CD4-positive, CD25-positive, alpha-beta regulatory T cell (primary cell): ENCODE results near the gene AQR. TPM values are rescaled to one million over a fixed set of nuclear protein-coding genes. Genes with fewer than 3 reads are reported as not detected.

Source experiments
- ATAC-seq, 2 donors: fragments of 150-1000 bp; cut with Tn5 transposase; one replicate each; pipeline ENCODE4 v1.10.0; 2021; ENCODE audit warnings: low read depth in 2 of 2, moderate number of reproducible peaks in 2 of 2, moderate library complexity in 1 of 2
- DNase-seq, 3 donors: peaks; one replicate each; pipeline versions ENCODE4 v3.0.0 to v3.0.0-alpha.2; 2012 to 2022; ENCODE audit warnings: mixed read lengths in 1 of 3
- H3K27ac ChIP-seq: one replicate; pipeline ENCODE4 v1.7.0; 2013; ENCODE audit warnings: mild to moderate bottlenecking, low read length; ENCODE audit not compliant: insufficient read depth, poor library complexity, severe bottlenecking
- H3K27me3 ChIP-seq: one replicate; pipeline ENCODE4 v1.7.0; 2013; ENCODE audit warnings: low read length; ENCODE audit not compliant: control insufficient read depth, insufficient read depth
- H3K36me3 ChIP-seq: one replicate; pipeline ENCODE4 v1.7.0; 2013; ENCODE audit warnings: mild to moderate bottlenecking, low read length, moderate library complexity; ENCODE audit not compliant: control insufficient read depth, insufficient read depth
- H3K4me1 ChIP-seq: 2 replicates; pipeline ENCODE4 v1.7.0; 2013; ENCODE audit warnings: mild to moderate bottlenecking, low read length; ENCODE audit not compliant: insufficient read depth, control insufficient read depth, poor library complexity, severe bottlenecking
- H3K4me3 ChIP-seq: one replicate; pipeline ENCODE4 v1.7.0; 2013; ENCODE audit warnings: low read depth, mild to moderate bottlenecking, low read length, moderate library complexity
- H3K9me3 ChIP-seq, 2 experiments: 1 replicate in 1 of 2; 2 replicates in 1 of 2; pipeline ENCODE4 v1.7.0; 2013; ENCODE audit warnings: low read length in 2 of 2, mild to moderate bottlenecking in 1 of 2, moderate library complexity in 1 of 2; ENCODE audit not compliant: control insufficient read depth in 2 of 2
- H3K27ac Mint-ChIP-seq, 3 donors: one replicate each; pipeline ENCODE4 v1.8.0; 2020 to 2022; ENCODE audit warnings: mild to moderate bottlenecking in 3 of 3, mixed read lengths in 3 of 3, moderate library complexity in 2 of 3
- H3K27me3 Mint-ChIP-seq: one replicate; pipeline ENCODE4 v1.8.0; 2022; ENCODE audit warnings: mild to moderate bottlenecking, mixed read lengths
- H3K36me3 Mint-ChIP-seq: one replicate; pipeline ENCODE4 v1.8.0; 2020; ENCODE audit warnings: mixed read lengths
- H3K4me1 Mint-ChIP-seq, 4 donors: one replicate each; pipeline ENCODE4 v1.8.0; 2020 to 2022; ENCODE audit warnings: mixed read lengths in 4 of 4, mild to moderate bottlenecking in 1 of 4
- H3K4me3 Mint-ChIP-seq, 4 donors: one replicate each; pipeline ENCODE4 v1.8.0; 2020 to 2022; ENCODE audit warnings: mild to moderate bottlenecking in 4 of 4, mixed read lengths in 4 of 4, moderate library complexity in 3 of 4
- H3K9me3 Mint-ChIP-seq, 7 donors: one replicate each; pipeline ENCODE4 v1.8.0; 2020 to 2022; ENCODE audit warnings: mixed read lengths in 7 of 7, mild to moderate bottlenecking in 3 of 7, moderate library complexity in 2 of 7
- polyA plus RNA-seq, 4 donors: library from polyadenylated mRNA; unstranded; fragments of 300-500 nt; fragmentation: Illumina TruSeq; gene quantifications; one replicate each; pipeline ENCODE4 v1.2.3, GENCODE V29; 2021
- total RNA-seq: library from RNA; stranded (reverse); gene quantifications from one replicate; pipeline ENCODE4 v1.2.3, GENCODE V29; 2022

AQR gene
- total and polyA plus RNA-seq, 5 donors from 2014 or later: 12.6 to 36.6 (median 18.2) TPM

- H3K4me1 Mint-ChIP-seq: peaks cover 11 to 18% (median 17%) of the 10 kb centered on the region in 4 donors
These were observed 25.4 kb upstream of the AQR start for GRCh38 chr15:34994925-34995324.

GRCh38 chr15:34993877-34994276, 24.3 kb upstream of the AQR start:
- no peaks in the 10 kb centered on the region for H3K36me3 ChIP-seq
- no peak for ATAC-seq
- DNase-seq: peak in 1 of 3 donors; percentile 76
- H3K4me3 Mint-ChIP-seq: peak overlapping the region in 1 of 4 donors; percentile 65
- no peaks in the 10 kb centered on the region for H3K36me3 Mint-ChIP-seq
- no peak overlapping the region for H3K27ac ChIP-seq
- no peak overlapping the region for H3K4me3 ChIP-seq
- H3K9me3 ChIP-seq: no peaks in the 10 kb centered on the region
- peaks cover 10% of the 10 kb centered on the region for H3K4me1 ChIP-seq
- peaks cover 2% of the 10 kb centered on the region for H3K27me3 ChIP-seq
- H3K27ac Mint-ChIP-seq: peak overlapping the region in 1 of 3 donors; percentile 67
- H3K27me3 Mint-ChIP-seq: peaks cover 5% of the 10 kb centered on the region
- peaks cover 18 to 28% (median 24%) of the 10 kb centered on the region in 4 donors for H3K4me1 Mint-ChIP-seq
- H3K9me3 Mint-ChIP-seq: peaks cover 0 to 1% (median 0%) of the 10 kb centered on the region in 7 donors

More at GRCh38 chr15:34994925-34995324, 25.4 kb upstream of the AQR start:
- H3K27me3 Mint-ChIP-seq: peaks cover 5% of the 10 kb centered on the region
- Histone ChIP-seq H3K36me3 (no peaks in the 10 kb centered on the region), H3K27me3 (peaks cover 2% of the 10 kb centered on the region), H3K4me1 (peaks cover 5% of the 10 kb centered on the region), H3K9me3 (no peaks in the 10 kb centered on the region), H3K4me3 (no peak overlapping the region), H3K27ac (no peak overlapping the region)
- H3K4me3 Mint-ChIP-seq: no peak overlapping the region
- no peak overlapping the region for H3K27ac Mint-ChIP-seq
- DNase-seq: no peak
- H3K9me3 Mint-ChIP-seq: peaks cover 0 to 2% (median 0%) of the 10 kb centered on the region in 7 donors
- ATAC-seq: no peak
- no peaks in the 10 kb centered on the region for H3K36me3 Mint-ChIP-seq

- Mint-ChIP-seq H3K27ac (peak overlapping the region in 1 of 3 donors; percentile 67), H3K4me3 (no peak overlapping the region)
- no peak for ATAC-seq
These were observed 23.9 kb upstream of the AQR start for GRCh38 chr15:34993412-34993811.

GRCh38 chr15:34988027-34988902, 18.7 kb upstream of the AQR start, which contains the start of gene ZNF770:
Gene ZNF770, minus strand, starts transcription at chr15:34988287. Its CDS starts 4,853 bp downstream, at chr15:34983434.
- DNase-seq (peak; percentile 69 to 89 (median 87)), ATAC-seq (peak; percentile 85)
- peak within 1 kb of the TSS; percentile 94 to 99 (median 97) for H3K4me3 Mint-ChIP-seq
- Histone ChIP-seq H3K4me1 (peaks cover 44% of the 10 kb centered on the region), H3K27ac (peak within 1 kb of the TSS; percentile 88), H3K36me3 (peaks cover 10% of the 10 kb centered on the region), H3K4me3 (peak within 1 kb of the TSS; percentile 99), H3K9me3 (no peaks in the 10 kb centered on the region), H3K27me3 (no peaks in the 10 kb centered on the region)
- H3K4me1 Mint-ChIP-seq: peaks cover 21 to 60% (median 41%) of the 10 kb centered on the region in 4 donors
- H3K9me3 Mint-ChIP-seq: no peaks in the 10 kb centered on the region
- H3K36me3 Mint-ChIP-seq: peaks cover 5% of the 10 kb centered on the region
- H3K27ac Mint-ChIP-seq: peak within 1 kb of the TSS; percentile 99 to 100 (median 100)
- no peaks in the 10 kb centered on the region for H3K27me3 Mint-ChIP-seq

More at GRCh38 chr15:34993412-34993811, 23.9 kb upstream of the AQR start:
- H3K36me3 Mint-ChIP-seq: no peaks in the 10 kb centered on the region
- H3K4me3 ChIP-seq: no peak overlapping the region
- peaks cover 2% of the 10 kb centered on the region for H3K27me3 ChIP-seq
- peaks cover 18 to 32% (median 24%) of the 10 kb centered on the region in 4 donors for H3K4me1 Mint-ChIP-seq
- H3K9me3 Mint-ChIP-seq: no peaks in the 10 kb centered on the region
- peaks cover 5% of the 10 kb centered on the region for H3K27me3 Mint-ChIP-seq
- no peak overlapping the region for H3K27ac ChIP-seq
- H3K36me3 ChIP-seq: no peaks in the 10 kb centered on the region
- H3K4me1 ChIP-seq: peaks cover 11% of the 10 kb centered on the region
- peak in 1 of 3 donors; percentile 35 for DNase-seq
- no peaks in the 10 kb centered on the region for H3K9me3 ChIP-seq

GRCh38 chr15:34987609-34988026, 18.1 kb upstream of the AQR start:
- Histone ChIP-seq H3K4me3 (peak overlapping the region; percentile 99), H3K27ac (peak overlapping the region; percentile 88), H3K27me3 (no peaks in the 10 kb centered on the region), H3K4me1 (peaks cover 44% of the 10 kb centered on the region), H3K9me3 (no peaks in the 10 kb centered on the region), H3K36me3 (peaks cover 16% of the 10 kb centered on the region)
- no peaks in the 10 kb centered on the region for H3K27me3 Mint-ChIP-seq
- H3K9me3 Mint-ChIP-seq: no peaks in the 10 kb centered on the region
- no peak for ATAC-seq
- no peak for DNase-seq
- peaks cover 21 to 61% (median 39%) of the 10 kb centered on the region in 4 donors for H3K4me1 Mint-ChIP-seq
- peak overlapping the region; percentile 99 to 100 (median 100) for H3K27ac Mint-ChIP-seq
- H3K36me3 Mint-ChIP-seq: peaks cover 5% of the 10 kb centered on the region
- H3K4me3 Mint-ChIP-seq: peak overlapping the region; percentile 94 to 99 (median 97)

GRCh38 chr15:34986771-34987480, 17.4 kb upstream of the AQR start:
- Histone ChIP-seq H3K27ac (peak overlapping the region; percentile 88), H3K27me3 (no peaks in the 10 kb centered on the region), H3K4me1 (peaks cover 44% of the 10 kb centered on the region), H3K36me3 (peaks cover 19% of the 10 kb centered on the region), H3K4me3 (peak overlapping the region; percentile 99), H3K9me3 (no peaks in the 10 kb centered on the region)
- Mint-ChIP-seq H3K27me3 (no peaks in the 10 kb centered on the region), H3K27ac (peak overlapping the region; percentile 99 to 100 (median 100)), H3K4me3 (peak overlapping the region; percentile 94 to 99 (median 97)), H3K4me1 (peaks cover 25 to 62% (median 39%) of the 10 kb centered on the region in 4 donors), H3K9me3 (no peaks in the 10 kb centered on the region), H3K36me3 (peaks cover 8% of the 10 kb centered on the region)
- ATAC-seq (no peak), DNase-seq (no peak)

- peak overlapping the region; percentile 88 for H3K27ac ChIP-seq
- H3K4me1 ChIP-seq: peaks cover 44% of the 10 kb centered on the region
- ATAC-seq: no peak
- H3K4me3 ChIP-seq: peak overlapping the region; percentile 99
- Mint-ChIP-seq H3K4me1 (peaks cover 26 to 62% (median 41%) of the 10 kb centered on the region in 4 donors), H3K27me3 (no peaks in the 10 kb centered on the region), H3K27ac (peak overlapping the region; percentile 64 to 99 (median 65)), H3K36me3 (peaks cover 12% of the 10 kb centered on the region), H3K4me3 (peak overlapping the region; percentile 94 to 99 (median 97)), H3K9me3 (no peaks in the 10 kb centered on the region)
- no peaks in the 10 kb centered on the region for H3K9me3 ChIP-seq
- H3K36me3 ChIP-seq: peaks cover 24% of the 10 kb centered on the region
- H3K27me3 ChIP-seq: no peaks in the 10 kb centered on the region
- no peak for DNase-seq
These were observed 16.8 kb upstream of the AQR start for GRCh38 chr15:34986326-34986725.
